GM23338 (cell line): ENCODE data around the gene SERAC1. TPM values are rescaled to one million over a fixed set of nuclear protein-coding genes. Genes with fewer than 3 reads are reported as not detected.
"Not testable (repeated sequence)": the region's sequence is repeated elsewhere in the genome, so short reads cannot be mapped to it uniquely, and the experiment has no call there.

Experiments
- ATAC-seq: fragments of 200-7000 bp; cut with Tn5 transposase; 3 replicates; pipeline ENCODE4 v1.9.1; 2020
- DNase-seq: peaks from one replicate; pipeline ENCODE4 v3.0.0-alpha.2; 2015; ENCODE audit warnings: low spot score
- H2AFZ ChIP-seq: fragments of 200-600 bp; sonication (generic); 2 replicates; pipeline ENCODE4 v1.8.0; 2016; ENCODE audit warnings: antibody characterized with exemption, mild to moderate bottlenecking, moderate library complexity
- H3F3A ChIP-seq: fragments of 200-600 bp; sonication (generic); replicated peaks from 2 replicates; pipeline ENCODE4 v1.8.0; 2017; ENCODE audit warnings: antibody characterized with exemption, mixed run types, low read depth
- H3K27ac ChIP-seq: fragments of 200-600 bp; sonication (generic); 2 replicates; pipeline ENCODE4 v1.6.1; 2016; ENCODE audit warnings: low read depth
- H3K27me3 ChIP-seq: fragments of 200-600 bp; sonication (generic); 2 replicates; pipeline ENCODE4 v1.8.0; 2016; ENCODE audit warnings: mild to moderate bottlenecking, mixed run types, moderate library complexity; ENCODE audit not compliant: insufficient read depth
- H3K36me3 ChIP-seq: fragments of 200-600 bp; sonication (generic); 2 replicates; pipeline ENCODE4 v1.8.0; 2016; ENCODE audit warnings: mild to moderate bottlenecking; ENCODE audit not compliant: insufficient read depth
- H3K4me1 ChIP-seq: fragments of 200-600 bp; sonication (generic); 2 replicates; pipeline ENCODE4 v1.8.0; 2016; ENCODE audit warnings: mild to moderate bottlenecking, moderate library complexity; ENCODE audit not compliant: insufficient read depth
- H3K4me2 ChIP-seq: fragments of 200-600 bp; sonication (generic); 2 replicates; pipeline ENCODE4 v1.7.1; 2017; ENCODE audit warnings: mixed run types
- H3K4me3 ChIP-seq: fragments of 200-600 bp; sonication (generic); 2 replicates; pipeline ENCODE4 v1.6.1; 2016; ENCODE audit warnings: mixed run types
- H3K79me2 ChIP-seq: fragments of 200-600 bp; sonication (generic); replicated peaks from 2 replicates; pipeline ENCODE4 v1.8.0; 2017; ENCODE audit warnings: mild to moderate bottlenecking; ENCODE audit not compliant: insufficient read depth
- H3K9me2 ChIP-seq: fragments of 200-600 bp; sonication (generic); 2 replicates; pipeline ENCODE4 v1.8.0; 2017; ENCODE audit not compliant: insufficient read depth
- H4K20me1 ChIP-seq: fragments of 200-600 bp; sonication (generic); replicated peaks from 2 replicates; pipeline ENCODE4 v1.8.0; 2017; ENCODE audit warnings: mild to moderate bottlenecking; ENCODE audit not compliant: insufficient read depth
- H3K27ac Mint-ChIP-seq: 2 replicates; pipeline ENCODE4 v1.8.0; 2020; ENCODE audit warnings: inconsistent platforms, mild to moderate bottlenecking, moderate library complexity, mixed read lengths
- H3K27me3 Mint-ChIP-seq: 3 replicates; pipeline ENCODE4 v1.8.0; 2022; ENCODE audit warnings: low read depth, mild to moderate bottlenecking, moderate library complexity, mixed read lengths, inconsistent platforms; ENCODE audit not compliant: insufficient read depth, poor library complexity
- H3K36me3 Mint-ChIP-seq: 3 replicates; pipeline ENCODE4 v1.8.0; 2021; ENCODE audit warnings: low read depth, mild to moderate bottlenecking, inconsistent platforms, moderate library complexity, mixed read lengths
- H3K4me1 Mint-ChIP-seq: 3 replicates; pipeline ENCODE4 v1.8.0; 2020; ENCODE audit warnings: mild to moderate bottlenecking, inconsistent platforms, mixed read lengths
- H3K4me3 Mint-ChIP-seq: 3 replicates; pipeline ENCODE4 v1.8.0; 2021; ENCODE audit warnings: moderate library complexity, mild to moderate bottlenecking, inconsistent platforms, mixed read lengths
- H3K9me3 Mint-ChIP-seq: 3 replicates; pipeline ENCODE4 v1.8.0; 2020; ENCODE audit warnings: moderate library complexity, mild to moderate bottlenecking, inconsistent platforms, mixed read lengths
- JUNB ChIP-seq: IDR thresholded peaks from one replicate; pipeline ENCODE4 v1.6.1; 2016; ENCODE audit warnings: antibody characterized with exemption; ENCODE audit not compliant: unreplicated experiment
- POLR2AphosphoS5 ChIP-seq: IDR thresholded peaks from 2 replicates; pipeline ENCODE4 v1.6.1; 2016; ENCODE audit warnings: antibody characterized with exemption, low read depth
- REST ChIP-seq: IDR thresholded peaks from one replicate; pipeline ENCODE4 v1.6.1; 2018; ENCODE audit warnings: antibody characterized with exemption; ENCODE audit not compliant: unreplicated experiment
- STAT1 ChIP-seq: IDR thresholded peaks from one replicate; pipeline ENCODE4 v1.6.1; 2016; ENCODE audit warnings: antibody characterized with exemption; ENCODE audit not compliant: unreplicated experiment
- ZNF114 ChIP-seq: fragments of 250-450 bp; sonication (Bioruptor Pico); IDR thresholded peaks from 2 replicates; pipeline ENCODE4 v1.5.0; 2020; ENCODE audit warnings: mild to moderate bottlenecking, moderate library complexity
- ZNF462 ChIP-seq: fragments of 250-450 bp; sonication (Bioruptor Pico); IDR thresholded peaks from 2 replicates; pipeline ENCODE4 v1.5.0; 2020; ENCODE audit warnings: mild to moderate bottlenecking, moderate library complexity
- polyA plus RNA-seq: library from polyadenylated mRNA; unstranded; fragments of >200 nt; fragmentation: Nextera tagmentation; extraction: Ambion mirVana; gene quantifications from 2 replicates; pipeline ENCODE4 v1.2.1, GENCODE V29; 2016
- total RNA-seq: library from RNA; depleted of rRNA; stranded (reverse); fragments of >200 nt; shearing (Covaris generic); gene quantifications from 2 replicates; pipeline ENCODE4 v1.2.3, GENCODE V29; 2014

Gene SERAC1
- total and polyA plus RNA-seq, 2 experiments from 2014 or later = 5.1 to 8.4 TPM

- peaks cover 2% of the 10 kb centered on the region for H3K27me3 Mint-ChIP-seq
- no peaks in the 10 kb centered on the region for H4K20me1 ChIP-seq
- no peak overlapping the region for H3K27ac Mint-ChIP-seq
- no peaks in the 10 kb centered on the region for H3K9me2 ChIP-seq
- H3K36me3 ChIP-seq = no peaks in the 10 kb centered on the region
- no peak overlapping the region for H3K4me3 ChIP-seq
- TF ChIP-seq JUNB (no peak), REST (no peak), STAT1 (no peak)
- H3K27me3 ChIP-seq = no peaks in the 10 kb centered on the region
- no peak overlapping the region for H3K27ac ChIP-seq
- no peaks in the 10 kb centered on the region for H3K79me2 ChIP-seq
- no peak overlapping the region for H3K4me3 Mint-ChIP-seq
- no peaks in the 10 kb centered on the region for H3K9me3 Mint-ChIP-seq
- no peaks in the 10 kb centered on the region for H3K4me1 Mint-ChIP-seq
- H3K36me3 Mint-ChIP-seq = no peaks in the 10 kb centered on the region; the same call in 2 of the 3 replicates
- H3K4me2 ChIP-seq = no peak overlapping the region
- ATAC-seq = no peak
- no peaks in the 10 kb centered on the region for H3K4me1 ChIP-seq
- H2AFZ ChIP-seq = no peak overlapping the region
- no peak for DNase-seq
- no peaks in the 10 kb centered on the region for H3F3A ChIP-seq
Measured at GRCh38 chr6:158153576-158153975, 14.5 kb downstream of the SERAC1 start.

GRCh38 chr6:158152659-158153058, 15.4 kb downstream of the SERAC1 start:
- ATAC-seq (no peak), DNase-seq (no peak)
- Histone ChIP-seq H3K79me2 (no peaks in the 10 kb centered on the region), H3K4me1 (no peaks in the 10 kb centered on the region), H2AFZ (no peak overlapping the region), H3K4me3 (no peak overlapping the region), H3K9me2 (no peaks in the 10 kb centered on the region), H3K36me3 (no peaks in the 10 kb centered on the region), H3F3A (no peaks in the 10 kb centered on the region), H3K4me2 (no peak overlapping the region), H3K27me3 (no peaks in the 10 kb centered on the region), H4K20me1 (no peaks in the 10 kb centered on the region), H3K27ac (no peak overlapping the region)
- Mint-ChIP-seq H3K36me3 (peaks cover 5% of the 10 kb centered on the region; the same call in 2 of the 3 replicates), H3K27me3 (peaks cover 2% of the 10 kb centered on the region), H3K9me3 (no peaks in the 10 kb centered on the region), H3K4me3 (no peak overlapping the region), H3K4me1 (no peaks in the 10 kb centered on the region), H3K27ac (no peak overlapping the region)
- no peak for TF ChIP-seq ZNF114 (CRISPR knock-in tag)
- no peak for TF ChIP-seq JUNB
- TF ChIP-seq ZNF462 = no peak
- no peak for TF ChIP-seq POLR2AphosphoS5

DNA sequence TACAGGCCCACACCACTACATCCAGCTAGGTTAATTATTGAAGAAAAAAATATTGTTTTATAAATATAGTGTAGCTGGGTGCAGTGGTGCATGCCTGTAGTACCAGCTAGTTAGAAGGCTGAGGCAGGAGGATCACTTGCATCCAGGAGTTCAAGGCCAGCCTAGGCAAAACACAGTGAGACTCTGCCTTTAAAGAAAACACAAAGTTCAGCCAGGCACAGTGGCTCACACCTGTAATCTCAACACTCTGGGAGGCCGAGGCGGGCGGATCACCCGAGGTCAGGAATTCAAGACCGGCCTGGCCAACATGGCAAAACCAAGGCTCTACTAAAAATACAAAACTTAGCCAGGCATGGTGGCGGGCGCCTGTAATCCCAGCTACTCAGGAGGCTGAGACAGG, 16.0 kb downstream of the SERAC1 start:
- H3K4me1 ChIP-seq, H2AFZ ChIP-seq, H3K27ac Mint-ChIP-seq, H3K36me3 Mint-ChIP-seq, H3K4me3 Mint-ChIP-seq, H3K4me1 Mint-ChIP-seq, H4K20me1 ChIP-seq, DNase-seq, H3K4me2 ChIP-seq, H3K9me3 Mint-ChIP-seq, H3K79me2 ChIP-seq, H3K27ac ChIP-seq, H3K9me2 ChIP-seq, H3K27me3 Mint-ChIP-seq, H3K27me3 ChIP-seq, H3K36me3 ChIP-seq, ATAC-seq, H3K4me3 ChIP-seq, H3F3A ChIP-seq: not testable (repeated sequence)
